Dendritic cell treated with granulocyte-macrophage colony-stimulating factor and Interleukin-4, amounts not matched to agents 40 ng/mL and 50 ng/mL, for 4 days (primary cell): ENCODE data around the gene PMIS2.

Source experiments
- H3K27ac Mint-ChIP-seq: one replicate; pipeline ENCODE4 v1.8.0; 2022; ENCODE audit warnings: mild to moderate bottlenecking, mixed read lengths
- H3K27me3 Mint-ChIP-seq: one replicate; pipeline ENCODE4 v1.8.0; 2022; ENCODE audit warnings: mild to moderate bottlenecking, mixed read lengths
- H3K36me3 Mint-ChIP-seq: one replicate; pipeline ENCODE4 v1.8.0; 2022; ENCODE audit warnings: low read depth, mixed read lengths
- H3K4me1 Mint-ChIP-seq: one replicate; pipeline ENCODE4 v1.8.0; 2022; ENCODE audit warnings: low read depth, mixed read lengths
- H3K4me3 Mint-ChIP-seq: one replicate; pipeline ENCODE4 v1.8.0; 2022; ENCODE audit warnings: mild to moderate bottlenecking, moderate library complexity, mixed read lengths
- H3K9me3 Mint-ChIP-seq: one replicate; pipeline ENCODE4 v1.8.0; 2022; ENCODE audit warnings: mixed read lengths
- intact Hi-C: fragments of 100-400 bp; cut with micrococcal nuclease; formaldehyde crosslinking; loops from one replicate; pipeline ENCODE4 v1.15.0; 2022

The PMIS2 gene

DNA sequence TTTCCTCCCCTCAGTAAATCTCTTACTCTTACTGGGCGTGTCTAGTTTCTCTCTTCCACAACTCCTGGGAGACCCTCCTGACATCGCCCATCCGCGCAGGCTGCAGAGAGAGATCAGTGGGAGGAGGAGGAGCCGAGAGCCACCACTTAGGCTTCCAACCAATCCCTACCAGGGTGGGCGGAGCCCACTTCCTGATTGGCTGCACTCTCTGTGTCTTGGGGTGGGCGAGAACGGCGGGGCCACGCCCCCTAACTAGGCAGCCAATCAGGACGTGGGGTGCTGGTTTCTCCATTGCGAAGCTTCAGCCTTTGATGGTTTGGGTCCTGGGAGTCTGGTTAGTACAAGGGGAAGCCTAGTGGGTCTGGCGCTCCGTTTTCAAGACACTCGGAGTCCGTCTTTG lies at the start of gene PMIS2:
Gene PMIS2 (plus strand): TSS at position 326 of the 400 bp plus-strand sequence. CDS start 87 bp downstream, outside the sequence.
- no peak within 1 kb of the TSS for H3K4me3 Mint-ChIP-seq
- peaks cover 26% of the 10 kb centered on the region for H3K27me3 Mint-ChIP-seq
- no peak within 1 kb of the TSS for H3K27ac Mint-ChIP-seq
- no peaks in the 10 kb centered on the region for H3K9me3 Mint-ChIP-seq
- no peaks in the 10 kb centered on the region for H3K36me3 Mint-ChIP-seq
- intact Hi-C loops: no loop called here
- no peaks in the 10 kb centered on the region for H3K4me1 Mint-ChIP-seq

DNA sequence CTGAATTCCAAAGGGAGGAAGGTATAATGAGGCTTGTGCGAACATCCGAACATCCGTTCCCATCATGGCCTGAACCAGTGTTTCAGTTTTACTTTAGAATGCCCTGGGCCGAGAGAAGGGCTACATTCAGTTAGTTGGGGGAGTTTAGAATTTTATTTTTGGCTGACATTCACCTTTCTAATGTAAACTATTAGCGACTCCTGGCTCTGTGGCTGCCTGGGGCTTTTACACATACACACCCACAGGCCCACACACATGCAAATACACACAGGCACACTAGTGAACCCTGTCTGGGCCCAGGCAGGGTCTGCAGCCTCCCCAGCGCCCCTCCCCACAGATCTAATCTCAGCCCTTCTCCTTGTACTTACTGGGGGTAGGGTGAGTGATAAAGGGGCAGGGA lies 46.7 kb upstream of the PMIS2 start:
- Mint-ChIP-seq H3K36me3 (peaks cover 7% of the 10 kb centered on the region), H3K9me3 (no peaks in the 10 kb centered on the region), H3K4me1 (peaks cover 11% of the 10 kb centered on the region), H3K27ac (no peak overlapping the region), H3K4me3 (no peak overlapping the region), H3K27me3 (peaks cover 22% of the 10 kb centered on the region)
- intact Hi-C loops: no loop called here

DNA sequence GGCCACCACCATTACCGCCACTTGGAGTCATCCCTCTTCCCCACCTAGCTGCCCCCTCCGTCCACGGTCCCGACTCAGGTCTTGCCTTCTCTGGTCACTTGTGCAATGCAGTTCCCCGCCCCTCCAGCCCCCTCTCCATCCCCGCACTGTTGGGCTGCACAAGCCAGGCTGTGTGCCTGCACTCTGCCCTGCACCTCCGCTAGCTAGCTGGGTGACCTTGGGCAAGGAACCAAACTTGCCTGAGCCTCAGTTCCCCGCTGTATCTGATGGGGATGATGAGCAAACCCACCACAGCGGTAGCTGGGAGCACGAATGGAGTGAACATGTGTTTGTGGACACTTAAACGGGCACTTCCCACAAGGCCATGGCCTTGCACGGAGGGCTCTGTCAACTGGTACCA lies 46.1 kb upstream of the PMIS2 start:
- Mint-ChIP-seq H3K9me3 (no peaks in the 10 kb centered on the region), H3K27me3 (peaks cover 17% of the 10 kb centered on the region), H3K4me3 (no peak overlapping the region), H3K4me1 (peaks cover 15% of the 10 kb centered on the region), H3K36me3 (peaks cover 7% of the 10 kb centered on the region), H3K27ac (no peak overlapping the region)
- intact Hi-C loops: no loop called here

DNA sequence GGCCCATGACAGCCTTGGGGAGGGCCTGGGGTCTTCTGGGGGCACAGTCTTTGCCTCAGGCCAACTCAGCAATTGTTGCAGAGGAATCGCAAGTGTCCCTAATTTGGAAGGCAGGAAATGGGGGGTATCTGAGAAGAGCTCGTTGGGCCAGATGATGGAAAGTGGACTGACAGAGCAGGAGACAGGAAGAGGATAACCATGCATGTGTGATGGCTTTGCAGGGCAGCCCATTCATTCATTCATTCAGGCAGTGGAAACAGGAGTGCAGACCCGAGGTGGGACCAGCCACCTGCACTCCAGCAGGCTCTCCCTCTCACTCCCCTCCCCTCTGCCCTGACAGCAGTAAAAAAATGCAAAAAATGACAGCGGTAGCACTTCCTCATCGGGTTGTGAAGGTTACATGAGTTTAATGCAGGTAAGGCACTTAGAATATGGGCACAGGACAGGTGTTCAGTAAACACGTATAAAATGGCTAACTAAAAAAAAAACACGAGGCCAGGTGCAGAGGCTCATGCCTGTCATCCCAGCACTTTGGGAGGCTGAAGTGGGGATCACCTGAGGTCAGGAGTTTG lies 45.5 kb upstream of the PMIS2 start:
- Mint-ChIP-seq H3K27ac (no peak overlapping the region), H3K4me3 (no peak overlapping the region), H3K9me3 (no peaks in the 10 kb centered on the region), H3K4me1 (peaks cover 15% of the 10 kb centered on the region), H3K27me3 (peaks cover 14% of the 10 kb centered on the region), H3K36me3 (peaks cover 7% of the 10 kb centered on the region)
- intact Hi-C loops: no loop called here

DNA sequence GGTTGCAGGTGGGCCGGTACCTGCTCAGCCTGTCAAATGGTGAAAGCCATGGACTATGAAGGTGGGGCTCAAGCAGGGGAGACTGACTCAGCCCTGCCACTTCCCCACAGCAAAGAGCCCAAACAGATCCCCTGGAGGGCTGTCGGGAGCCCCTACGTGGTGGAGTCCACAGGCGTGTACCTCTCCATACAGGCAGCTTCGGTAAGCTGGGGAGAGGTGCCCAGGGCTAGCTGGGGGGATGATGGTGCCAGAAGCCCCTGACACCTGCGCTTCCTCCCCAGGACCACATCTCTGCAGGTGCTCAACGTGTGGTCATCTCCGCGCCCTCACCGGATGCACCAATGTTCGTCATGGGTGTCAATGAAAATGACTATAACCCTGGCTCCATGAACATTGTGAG lies 43.8 kb upstream of the PMIS2 start:
- H3K4me1 Mint-ChIP-seq: peaks cover 27% of the 10 kb centered on the region
- peaks cover 17% of the 10 kb centered on the region for H3K36me3 Mint-ChIP-seq
- no peaks in the 10 kb centered on the region for H3K9me3 Mint-ChIP-seq
- intact Hi-C loops: no loop called here
- H3K27ac Mint-ChIP-seq: no peak overlapping the region
- peaks cover under 1% of the 10 kb centered on the region for H3K27me3 Mint-ChIP-seq
- H3K4me3 Mint-ChIP-seq: no peak overlapping the region

DNA sequence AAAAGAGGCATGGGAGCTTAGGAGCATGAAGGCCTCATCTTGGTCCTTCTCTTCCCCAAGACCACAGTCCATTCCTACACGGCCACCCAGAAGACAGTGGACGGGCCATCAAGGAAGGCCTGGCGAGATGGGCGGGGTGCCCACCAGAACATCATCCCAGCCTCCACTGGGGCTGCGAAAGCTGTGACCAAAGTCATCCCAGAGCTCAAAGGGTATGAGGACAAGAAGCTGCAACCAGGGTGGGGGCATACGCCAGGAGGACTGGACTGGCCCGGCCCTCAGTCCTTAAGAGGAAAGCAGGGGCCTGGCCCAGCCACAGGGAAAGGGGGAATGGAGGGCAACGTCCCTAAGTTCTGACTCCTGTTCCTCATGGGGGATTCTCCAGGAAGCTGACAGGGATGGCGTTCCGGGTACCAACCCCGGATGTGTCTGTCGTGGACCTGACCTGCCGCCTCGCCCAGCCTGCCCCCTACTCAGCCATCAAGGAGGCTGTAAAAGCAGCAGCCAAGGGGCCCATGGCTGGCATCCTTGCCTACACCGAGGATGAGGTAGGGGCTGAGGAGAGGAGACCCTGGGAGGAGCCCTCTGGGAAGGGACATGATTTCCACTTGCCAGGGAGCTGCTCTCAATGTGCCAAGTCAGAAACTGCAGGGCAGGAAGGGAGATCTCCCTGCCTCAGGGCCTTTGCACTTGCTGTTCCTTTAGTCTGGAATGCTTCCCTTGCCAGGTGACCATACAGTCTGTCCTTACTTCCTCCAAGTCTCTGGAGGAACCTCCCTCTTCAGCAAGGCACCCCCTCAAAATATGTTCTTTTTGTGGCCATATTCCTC lies 42.5 kb upstream of the PMIS2 start:
- Mint-ChIP-seq H3K27me3 (no peaks in the 10 kb centered on the region), H3K4me1 (peaks cover 35% of the 10 kb centered on the region), H3K9me3 (no peaks in the 10 kb centered on the region), H3K4me3 (no peak overlapping the region), H3K27ac (no peak overlapping the region), H3K36me3 (peaks cover 29% of the 10 kb centered on the region)
- intact Hi-C loops: no loop called here

DNA sequence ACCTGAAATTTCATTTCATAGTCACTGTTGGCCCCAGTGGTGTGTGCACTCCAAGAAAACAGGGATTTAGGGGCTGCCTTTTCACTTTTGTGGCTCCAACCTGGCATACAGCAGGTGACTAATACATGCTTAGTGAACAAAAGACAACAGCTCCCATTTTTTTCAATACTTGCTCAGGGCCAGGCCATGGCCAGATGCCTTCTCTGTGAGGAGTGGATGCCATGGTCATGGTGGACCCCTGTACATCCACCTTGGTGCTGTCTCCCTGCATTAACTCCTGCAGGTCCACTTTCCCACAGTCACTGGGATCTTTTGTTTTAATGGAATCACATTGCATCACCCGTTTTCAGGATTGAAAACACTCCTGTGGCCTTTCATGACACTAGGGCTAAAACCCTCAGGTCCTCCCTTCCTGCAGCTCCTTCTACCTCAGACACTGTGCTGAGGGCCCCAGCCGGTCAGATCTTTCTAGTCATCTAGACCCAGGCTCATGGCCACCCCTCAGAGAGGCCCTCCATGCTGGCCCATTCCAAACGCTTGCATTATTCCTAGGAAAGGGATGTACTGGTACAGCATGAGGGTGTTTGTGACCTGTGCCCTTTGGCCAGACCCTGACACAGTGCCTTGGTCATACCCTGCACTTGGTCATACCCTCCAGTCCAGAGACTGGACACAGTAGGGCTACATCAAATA lies 41.7 kb upstream of the PMIS2 start:
- H3K36me3 Mint-ChIP-seq: peaks cover 37% of the 10 kb centered on the region
- H3K27ac Mint-ChIP-seq: peak overlapping the region; percentile 90
- H3K27me3 Mint-ChIP-seq: no peaks in the 10 kb centered on the region
- intact Hi-C loops: no loop called here
- H3K4me1 Mint-ChIP-seq: peaks cover 42% of the 10 kb centered on the region
- peak overlapping the region; percentile 90 for H3K4me3 Mint-ChIP-seq
- no peaks in the 10 kb centered on the region for H3K9me3 Mint-ChIP-seq

DNA sequence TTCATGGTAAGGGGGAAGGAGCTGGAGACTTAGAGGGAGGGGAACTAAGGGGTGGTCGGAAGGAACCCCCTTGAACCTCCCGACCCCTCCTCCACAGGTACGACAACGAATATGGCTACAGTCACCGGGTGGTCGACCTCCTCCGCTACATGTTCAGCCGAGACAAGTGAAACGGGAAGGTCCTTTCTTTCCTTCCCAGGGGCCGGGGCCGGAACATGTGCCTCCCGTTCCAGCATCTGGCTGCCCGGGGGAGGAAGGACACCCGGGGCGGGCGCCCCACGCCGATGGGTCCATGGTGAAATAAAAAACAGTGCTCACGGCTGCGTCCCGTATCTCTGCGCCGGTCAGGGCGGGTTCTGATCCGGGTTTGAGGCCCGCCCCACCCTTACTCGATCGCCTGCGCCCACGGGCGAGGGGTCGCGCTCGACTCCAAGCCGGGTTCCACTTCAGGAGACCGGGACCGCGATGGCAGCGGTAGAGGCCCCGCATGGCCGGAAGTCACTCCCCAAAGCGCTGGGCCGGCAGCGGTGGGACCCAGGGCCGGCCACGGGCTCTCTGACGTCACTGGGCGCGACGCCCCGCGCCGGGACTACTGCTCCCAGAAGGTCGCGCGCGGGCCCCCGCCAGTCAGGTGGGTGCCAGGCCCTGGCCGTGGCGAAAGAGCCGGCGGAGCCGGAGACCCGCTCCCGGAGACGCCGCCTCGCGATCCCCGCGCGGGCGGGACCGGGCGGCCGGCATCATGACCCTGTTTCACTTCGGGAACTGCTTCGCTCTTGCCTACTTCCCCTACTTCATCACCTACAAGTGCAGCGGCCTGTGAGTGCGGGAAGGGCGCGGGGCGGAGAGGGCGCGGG lies 40.7 kb upstream of the PMIS2 start, which contains the start of gene TMEM147:
Gene TMEM147 (plus strand): TSS at position 626 of the 854 bp plus-strand sequence. CDS start 114 bp downstream, at position 740.
- Mint-ChIP-seq H3K27me3 (no peaks in the 10 kb centered on the region), H3K36me3 (peaks cover 44% of the 10 kb centered on the region), H3K27ac (peak within 1 kb of the TSS; percentile 90), H3K9me3 (no peaks in the 10 kb centered on the region), H3K4me1 (peaks cover 45% of the 10 kb centered on the region), H3K4me3 (peak within 1 kb of the TSS; percentile 90)
- intact Hi-C loops: no loop called here

DNA sequence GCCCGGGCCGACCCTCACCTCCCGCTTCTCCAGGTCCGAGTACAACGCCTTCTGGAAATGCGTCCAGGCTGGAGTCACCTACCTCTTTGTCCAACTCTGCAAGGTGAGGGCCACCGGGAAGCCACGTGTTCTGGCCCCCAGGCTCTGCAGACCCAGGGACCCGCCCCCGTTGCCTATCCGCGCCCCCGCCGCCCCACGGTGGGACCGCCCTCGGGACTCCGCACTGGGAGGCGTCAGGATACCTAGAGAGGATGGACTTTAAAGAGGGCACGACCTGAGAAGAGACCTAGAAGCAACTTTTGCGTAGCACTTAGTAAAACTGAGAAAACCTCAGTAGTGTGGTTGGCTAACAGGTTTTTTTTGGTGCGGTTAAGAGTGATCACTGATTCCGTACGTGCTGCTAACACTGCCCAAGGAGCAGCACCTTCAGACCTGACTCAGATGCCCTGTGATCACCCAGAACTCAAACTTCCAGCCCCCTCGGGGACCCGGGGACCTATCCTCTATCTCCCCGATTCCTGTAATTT lies 40.1 kb upstream of the PMIS2 start:
- H3K9me3 Mint-ChIP-seq: no peaks in the 10 kb centered on the region
- no peaks in the 10 kb centered on the region for H3K27me3 Mint-ChIP-seq
- peaks cover 50% of the 10 kb centered on the region for H3K36me3 Mint-ChIP-seq
- peaks cover 45% of the 10 kb centered on the region for H3K4me1 Mint-ChIP-seq
- peak overlapping the region; percentile 90 for H3K27ac Mint-ChIP-seq
- intact Hi-C loops: no loop called here
- peak overlapping the region; percentile 90 for H3K4me3 Mint-ChIP-seq

DNA sequence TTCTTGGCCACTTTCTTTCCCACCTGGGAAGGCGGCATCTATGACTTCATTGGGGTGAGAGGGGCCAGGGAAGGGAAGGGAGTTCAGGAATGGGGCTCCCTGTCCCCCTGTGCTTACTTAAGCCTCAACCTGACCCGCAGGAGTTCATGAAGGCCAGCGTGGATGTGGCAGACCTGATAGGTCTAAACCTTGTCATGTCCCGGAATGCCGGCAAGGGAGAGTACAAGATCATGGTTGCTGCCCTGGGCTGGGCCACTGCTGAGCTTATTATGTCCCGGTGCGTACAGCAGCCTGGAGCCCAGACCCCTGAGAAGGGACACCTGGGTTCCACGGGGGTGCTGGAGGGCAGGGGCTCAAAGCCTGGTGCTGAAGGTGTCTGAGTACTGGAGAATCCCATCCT lies 39.4 kb upstream of the PMIS2 start:
- intact Hi-C loops: no loop called here
- H3K27ac Mint-ChIP-seq: peak overlapping the region; percentile 90
- H3K9me3 Mint-ChIP-seq: no peaks in the 10 kb centered on the region
- peaks cover 54% of the 10 kb centered on the region for H3K36me3 Mint-ChIP-seq
- H3K27me3 Mint-ChIP-seq: no peaks in the 10 kb centered on the region
- H3K4me3 Mint-ChIP-seq: peak overlapping the region; percentile 90
- H3K4me1 Mint-ChIP-seq: peaks cover 45% of the 10 kb centered on the region

DNA sequence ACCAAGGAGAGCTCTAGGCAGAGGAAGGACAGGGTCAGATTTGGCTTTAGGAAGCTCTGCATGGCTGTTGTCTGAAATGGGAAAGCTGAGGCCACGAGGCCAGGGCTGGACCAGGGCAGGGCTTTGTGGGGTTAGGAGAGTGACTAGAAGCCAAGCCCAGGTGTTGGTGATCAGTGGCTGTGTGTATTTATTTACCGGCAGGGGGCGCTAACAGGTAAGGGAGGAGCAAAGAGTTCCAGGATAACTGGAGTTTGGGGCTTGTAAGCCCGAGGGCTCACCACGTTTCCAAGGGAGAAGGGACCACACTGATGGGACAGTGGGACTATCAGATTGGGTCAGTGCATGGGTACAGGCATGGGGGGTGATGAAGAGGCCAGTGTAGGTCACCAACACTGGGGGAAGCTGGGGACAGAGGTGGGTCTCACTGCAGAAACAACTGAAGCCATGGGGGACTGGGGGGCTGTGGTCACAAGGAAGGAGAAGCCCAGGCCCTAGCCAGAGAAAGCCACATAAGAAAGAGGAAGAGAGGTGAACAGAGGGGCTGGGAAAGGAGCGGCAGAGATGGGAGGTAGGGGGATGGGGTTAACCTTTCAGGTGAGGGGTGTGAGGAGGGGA lies 36.7 kb upstream of the PMIS2 start:
- H3K4me1 Mint-ChIP-seq: peaks cover 34% of the 10 kb centered on the region
- peaks cover 47% of the 10 kb centered on the region for H3K36me3 Mint-ChIP-seq
- intact Hi-C loops: no loop called here
- peaks cover 2% of the 10 kb centered on the region for H3K27me3 Mint-ChIP-seq
- no peak overlapping the region for H3K4me3 Mint-ChIP-seq
- H3K27ac Mint-ChIP-seq: no peak overlapping the region
- H3K9me3 Mint-ChIP-seq: no peaks in the 10 kb centered on the region

DNA sequence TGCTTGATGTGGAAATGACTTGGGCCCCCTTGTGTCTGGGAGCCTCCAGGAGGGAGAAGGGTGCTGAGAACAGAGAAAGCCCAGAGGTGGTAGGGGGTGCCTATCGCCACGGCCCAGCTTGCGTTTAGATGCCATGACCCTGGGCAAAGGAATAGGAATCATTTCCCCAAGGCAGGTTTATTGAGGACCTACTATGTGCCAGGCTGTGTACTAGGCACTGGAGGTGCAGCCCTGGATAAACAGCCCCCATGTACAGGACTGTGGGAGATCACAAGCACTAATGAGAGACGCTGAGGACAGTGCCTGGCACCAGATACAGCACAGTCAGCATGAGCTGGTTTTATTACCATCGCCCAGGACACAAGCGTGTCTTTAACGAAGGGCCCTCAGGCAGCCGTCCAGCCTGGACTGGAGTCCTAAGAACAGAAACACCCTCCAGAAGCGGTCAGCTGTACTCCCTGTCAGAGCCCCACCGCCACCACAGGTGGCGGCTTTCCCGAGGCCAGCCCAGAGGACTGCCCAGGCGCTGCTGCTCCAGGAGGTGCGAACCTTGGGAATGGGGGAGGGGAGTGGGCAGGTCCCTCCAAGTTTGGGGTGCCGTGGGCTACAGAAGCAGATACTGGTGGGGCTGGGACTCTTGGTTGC lies 36.0 kb upstream of the PMIS2 start:
- peaks cover 7% of the 10 kb centered on the region for H3K27me3 Mint-ChIP-seq
- no peaks in the 10 kb centered on the region for H3K9me3 Mint-ChIP-seq
- peaks cover 47% of the 10 kb centered on the region for H3K36me3 Mint-ChIP-seq
- peaks cover 30% of the 10 kb centered on the region for H3K4me1 Mint-ChIP-seq
- no peak overlapping the region for H3K4me3 Mint-ChIP-seq
- no peak overlapping the region for H3K27ac Mint-ChIP-seq
- intact Hi-C loops: no loop called here
